ENCODE measurements around the gene C4BPA.

C4BPA gene

DNA sequence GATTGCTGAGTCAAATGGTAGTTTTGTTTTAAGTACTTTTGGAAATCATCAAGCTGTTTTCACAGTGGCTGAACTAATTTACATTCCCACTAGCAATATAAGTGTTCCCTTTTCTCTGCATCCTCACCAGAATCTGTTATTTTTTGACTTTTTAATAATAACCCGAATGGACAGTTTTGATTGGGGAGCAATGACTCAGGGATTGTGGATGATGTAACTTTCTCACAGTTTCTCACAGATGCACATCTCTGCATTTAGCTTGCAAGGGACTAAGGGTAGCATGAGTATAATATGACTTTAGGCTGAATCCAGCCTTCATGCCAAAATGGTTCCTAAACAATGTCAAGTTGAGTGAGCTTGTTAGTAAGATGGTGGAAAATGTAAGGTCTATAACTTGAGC is 90.2 kb downstream of the C4BPA start:
- DNase-seq = no peak
